ENCODE data around the gene UTP14C. TPM values are rescaled to one million over a fixed set of nuclear protein-coding genes. Genes with fewer than 3 reads are reported as not detected.

UTP14C gene
- total and polyA plus RNA-seq, 2 of the 13 experiments (the other 11 are each of a cell fraction or from before 2014, with no cell fraction given): 8.8 to 12.2 TPM

- TF ChIP-seq ZBED4 (CRISPR knock-in tag; IDR thresholded peaks at IDR 0.05; ENCODE audit: borderline replicate concordance) (peak; percentile 92; the same call in 1 of the 2 replicates), LCORL (IDR thresholded peaks at IDR 0.05) (peak; percentile 77), LCORL (CRISPR knock-in tag; IDR thresholded peaks at IDR 0.05) (peak; percentile 88), ZNF547 (CRISPR knock-in tag; IDR thresholded peaks at IDR 0.05) (0 out of 2 replicates have a peak, but pooled peaks have one; percentile 9), YEATS2 (CRISPR knock-in tag; IDR thresholded peaks at IDR 0.05; ENCODE audit: borderline replicate concordance) (peak; percentile 36; the same call in 1 of the 2 replicates), MLXIP (CRISPR knock-in tag; IDR thresholded peaks at IDR 0.05; ENCODE audit: borderline replicate concordance) (no peak), ZXDC (CRISPR knock-in tag; IDR thresholded peaks at IDR 0.05) (no peak), TBL1XR1 (IDR thresholded peaks at IDR 0.05; ENCODE audit: borderline replicate concordance, low read length, partially characterized antibody) (peak; percentile 15), ZBTB10 (CRISPR knock-in tag; IDR thresholded peaks at IDR 0.05; ENCODE audit: borderline replicate concordance) (peak; percentile 59; the same call in 1 of the 2 replicates), CREM (IDR thresholded peaks at IDR 0.05) (peak; percentile 85), CREM (CRISPR knock-in tag; IDR thresholded peaks at IDR 0.05) (no peak)
These were observed 1.2 kb downstream of the UTP14C start (continued) for GRCh38 chr13:52025475-52026245.
